T47D (cell line): ENCODE data around the gene HINFP.
A peak's percentile ranks its signal among the peaks of the same experiment; 100 is the strongest.

Experiments used
- DNase-seq, 2 experiments: peaks; one replicate each; pipeline versions ENCODE4 v3.0.0 to v3.0.0-alpha.2; 2011 to 2012; ENCODE audit warnings: low read depth in 1 of 2, low spot score in 1 of 2
- JUND ChIP-seq: IDR thresholded peaks from 2 replicates; pipeline ENCODE4 v1.6.1; 2012; ENCODE audit warnings: low read depth
- in situ Hi-C: cut with HindIII; loops from 2 replicates; pipeline ENCODE4 v1.10.0; 2016; ENCODE audit warnings: low sequenced_read_pairs, low pct_unique_long_range_greater_than_20kb

Gene HINFP

GRCh38 chr11:119121008-119121810 lies at the start of gene HINFP:
Gene HINFP (plus strand): TSS chr11:119121580. CDS start chr11:119126945, 5,365 bp downstream.
- TF ChIP-seq JUND: no peak
- DNase-seq: peak; percentile 96 to 99
- in situ Hi-C loops: no loop called here

GRCh38 chr11:119077839-119078238 lies 43.5 kb upstream of the HINFP start:
- DNase-seq: no peak
- in situ Hi-C loops: no loop called here
- TF ChIP-seq JUND: no peak

DNA sequence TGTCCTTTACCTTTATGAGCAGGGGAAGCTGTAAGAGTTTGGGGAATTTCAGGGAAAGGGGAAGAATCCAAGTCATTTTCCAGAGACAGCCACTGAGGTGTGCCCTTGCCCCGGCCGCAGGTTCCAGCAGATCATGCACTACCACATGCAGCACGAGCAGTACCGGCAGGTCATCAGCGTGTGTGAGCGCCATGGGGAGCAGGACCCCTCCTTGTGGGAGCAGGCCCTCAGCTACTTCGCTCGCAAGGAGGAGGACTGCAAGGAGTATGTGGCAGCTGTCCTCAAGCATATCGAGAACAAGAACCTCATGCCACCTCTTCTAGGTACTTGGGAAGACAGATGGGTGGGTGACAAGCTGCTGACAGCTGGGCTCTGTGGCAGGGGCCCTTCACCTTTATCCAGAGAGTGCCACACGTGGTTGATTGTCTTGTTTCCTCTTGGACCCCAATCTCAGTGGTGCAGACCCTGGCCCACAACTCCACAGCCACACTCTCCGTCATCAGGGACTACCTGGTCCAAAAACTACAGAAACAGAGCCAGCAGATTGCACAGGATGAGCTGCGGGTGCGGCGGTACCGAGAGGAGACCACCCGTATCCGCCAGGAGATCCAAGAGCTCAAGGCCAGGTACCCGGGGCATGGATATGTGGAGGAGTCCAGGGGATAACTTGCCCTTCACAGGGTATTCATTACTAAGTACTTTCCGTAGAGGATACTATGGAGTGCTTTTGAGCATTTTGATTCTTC lies 42.5 kb upstream of the HINFP start:
- no peak for TF ChIP-seq JUND
- in situ Hi-C loops: no loop called here
- no peak for DNase-seq

DNA sequence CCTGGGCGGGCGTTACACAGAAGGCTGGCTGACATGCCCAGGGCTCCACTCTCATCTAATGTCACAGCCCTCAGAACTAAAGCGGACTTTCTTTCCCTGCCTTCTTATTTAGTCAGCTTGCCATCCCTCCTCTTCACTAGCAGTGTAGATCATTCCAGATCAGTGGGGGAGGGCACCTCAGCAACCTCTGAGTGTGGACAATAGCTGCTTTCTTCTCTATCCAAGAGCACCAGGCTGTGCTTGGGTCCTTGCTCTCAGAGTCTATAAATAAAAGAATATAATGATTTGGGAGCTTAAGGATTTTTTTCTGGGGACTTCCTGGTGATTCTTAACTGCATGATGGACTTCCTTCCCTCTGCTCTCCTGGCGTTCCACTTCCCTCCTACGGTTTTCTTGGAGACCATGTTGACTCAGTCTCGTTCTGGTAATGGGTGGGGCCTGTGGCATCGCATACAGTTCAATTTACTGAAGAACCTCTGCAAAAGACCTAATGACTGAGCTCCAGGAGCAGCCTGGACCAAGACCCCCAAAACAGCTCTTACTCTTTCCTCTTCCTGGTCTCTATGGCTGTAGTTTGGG lies 39.6 kb upstream of the HINFP start:
- DNase-seq: no peak
- no peak for TF ChIP-seq JUND
- in situ Hi-C loops: no loop called here

GRCh38 chr11:119084663-119085436 lies 36.5 kb upstream of the HINFP start, which contains the start of gene HMBS:
Gene HMBS (plus strand): TSS chr11:119084881. CDS start chr11:119085034, 153 bp downstream.
- TF ChIP-seq JUND: no peak
- DNase-seq: peak; percentile 83 to 98
- in situ Hi-C loops: no loop called here

GRCh38 chr11:119085437-119085847 lies 35.9 kb upstream of the HINFP start:
- no peak for TF ChIP-seq JUND
- no peak for DNase-seq
- in situ Hi-C loops: no loop called here

- TF ChIP-seq JUND: no peak
- in situ Hi-C loops: no loop called here
- DNase-seq: no peak
These were observed 34.3 kb upstream of the HINFP start for GRCh38 chr11:119087123-119087522.

- in situ Hi-C loops: no loop called here
These were observed 33.6 kb upstream of the HINFP start for GRCh38 chr11:119087747-119088241.

GRCh38 chr11:119088406-119088805 lies 33.0 kb upstream of the HINFP start:
- in situ Hi-C loops: no loop called here
- no peak for DNase-seq
- TF ChIP-seq JUND: no peak

More at GRCh38 chr11:119087747-119088241, 33.6 kb upstream of the HINFP start:
- no peak for DNase-seq
- no peak for TF ChIP-seq JUND

GRCh38 chr11:119089319-119089718 lies 32.1 kb upstream of the HINFP start:
- DNase-seq: no peak
- in situ Hi-C loops: no loop called here

DNA sequence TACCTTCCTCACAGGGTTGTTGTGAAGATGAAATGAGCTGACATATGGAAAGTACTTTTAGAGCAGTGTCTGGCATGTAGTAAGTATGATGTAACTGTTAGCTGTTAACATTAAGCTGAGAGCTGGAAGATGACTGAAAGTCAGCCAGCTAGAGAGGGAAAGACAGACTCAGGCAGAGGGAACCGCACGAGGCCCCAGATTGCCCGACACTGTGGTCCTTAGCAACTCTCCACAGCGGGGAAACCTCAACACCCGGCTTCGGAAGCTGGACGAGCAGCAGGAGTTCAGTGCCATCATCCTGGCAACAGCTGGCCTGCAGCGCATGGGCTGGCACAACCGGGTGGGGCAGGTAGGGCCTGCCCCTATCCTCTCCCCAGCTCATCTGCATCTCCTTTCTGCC lies 30.2 kb upstream of the HINFP start:
- no peak for TF ChIP-seq JUND
- DNase-seq: no peak
- in situ Hi-C loops: no loop called here

More at GRCh38 chr11:119089319-119089718, 32.1 kb upstream of the HINFP start:
- no peak for TF ChIP-seq JUND
